Natural killer cell (primary cell): ENCODE data around the gene CCDC146. TPM values are rescaled to one million over a fixed set of nuclear protein-coding genes. Genes with fewer than 3 reads are reported as not detected.

ENCODE experiments used
- ATAC-seq, 3 donors: fragments of 150-1000 bp in 2 of 3; fragments of 200-7000 bp in 1 of 3; cut with Tn5 transposase; 1 replicate in 1 of 3; 2 replicates in 2 of 3; pipeline ENCODE4 v1.10.0; 2021; ENCODE audit warnings: mild to moderate bottlenecking in 2 of 3, moderate library complexity in 2 of 3
- DNase-seq, 2 donors: peaks; one replicate each; pipeline versions ENCODE4 v3.0.0 to v3.0.0-alpha.2; 2013 to 2021; ENCODE audit warnings: mixed read lengths in 1 of 2
- H3K27ac ChIP-seq: one replicate; pipeline ENCODE4 v1.5.1; 2013; ENCODE audit warnings: mild to moderate bottlenecking, low read length
- H3K27me3 ChIP-seq: one replicate; pipeline ENCODE4 v1.6.1; 2013; ENCODE audit warnings: low read length; ENCODE audit not compliant: control insufficient read depth, insufficient read depth
- H3K36me3 ChIP-seq: one replicate; pipeline ENCODE4 v1.6.1; 2013; ENCODE audit warnings: low read length; ENCODE audit not compliant: control insufficient read depth, insufficient read depth
- H3K4me1 ChIP-seq: one replicate; pipeline ENCODE4 v1.6.1; 2013; ENCODE audit warnings: low read length; ENCODE audit not compliant: control insufficient read depth, insufficient read depth
- H3K4me3 ChIP-seq: one replicate; pipeline ENCODE4 v1.5.1; 2013; ENCODE audit warnings: low read length
- H3K9me3 ChIP-seq: one replicate; pipeline ENCODE4 v1.6.1; 2013; ENCODE audit warnings: low read length; ENCODE audit not compliant: control insufficient read depth, insufficient read depth
- H3K27ac Mint-ChIP-seq, 2 donors: one replicate each; pipeline ENCODE4 v1.8.0; 2022; ENCODE audit warnings: mild to moderate bottlenecking in 2 of 2, mixed read lengths in 2 of 2, moderate library complexity in 1 of 2
- H3K27me3 Mint-ChIP-seq, 2 donors: one replicate each; pipeline ENCODE4 v1.8.0; 2022; ENCODE audit warnings: low read depth in 2 of 2, mixed read lengths in 2 of 2
- H3K36me3 Mint-ChIP-seq: one replicate; pipeline ENCODE4 v1.8.0; 2022; ENCODE audit warnings: mixed read lengths
- H3K4me1 Mint-ChIP-seq, 2 donors: one replicate each; pipeline ENCODE4 v1.8.0; 2022; ENCODE audit warnings: mixed read lengths in 2 of 2
- H3K4me3 Mint-ChIP-seq: one replicate; pipeline ENCODE4 v1.8.0; 2022; ENCODE audit warnings: mild to moderate bottlenecking, moderate library complexity, mixed read lengths
- H3K9me3 Mint-ChIP-seq, 2 donors: one replicate each; pipeline ENCODE4 v1.8.0; 2022; ENCODE audit warnings: mixed read lengths in 2 of 2
- WGBS: methylation state at CpG from one replicate; pipeline ENCODE4 v1.1.7; 2013; ENCODE audit warnings: missing lambda C conversion rate; ENCODE audit not compliant: insufficient coverage; 5-methylcytosine and 5-hydroxymethylcytosine counted together
- intact Hi-C: fragments of 100-400 bp; cut with micrococcal nuclease; formaldehyde crosslinking; loops from one replicate; pipeline ENCODE4 v1.14.2; 2022
- total RNA-seq, 4 donors: library from RNA; stranded (reverse); fragments of 120-200 nt in 1 of 4; gene quantifications; one replicate each; pipeline versions ENCODE4 v1.2.3 to v1.2.4, GENCODE V29; 2013 to 2022
- TF ChIP-seq, protein P1 (sequence below): fragments of 200-600 bp; IDR thresholded peaks from one replicate; pipeline ENCODE4 v1.8.0; 2022; ENCODE audit warnings: antibody characterized with exemption

Gene CCDC146
- total RNA-seq, 3 donors from 2014 or later (not counting 1 experiment from before 2014, with no cell fraction given), result 20.1 to 25.6 (median 24.0) TPM

DNA sequence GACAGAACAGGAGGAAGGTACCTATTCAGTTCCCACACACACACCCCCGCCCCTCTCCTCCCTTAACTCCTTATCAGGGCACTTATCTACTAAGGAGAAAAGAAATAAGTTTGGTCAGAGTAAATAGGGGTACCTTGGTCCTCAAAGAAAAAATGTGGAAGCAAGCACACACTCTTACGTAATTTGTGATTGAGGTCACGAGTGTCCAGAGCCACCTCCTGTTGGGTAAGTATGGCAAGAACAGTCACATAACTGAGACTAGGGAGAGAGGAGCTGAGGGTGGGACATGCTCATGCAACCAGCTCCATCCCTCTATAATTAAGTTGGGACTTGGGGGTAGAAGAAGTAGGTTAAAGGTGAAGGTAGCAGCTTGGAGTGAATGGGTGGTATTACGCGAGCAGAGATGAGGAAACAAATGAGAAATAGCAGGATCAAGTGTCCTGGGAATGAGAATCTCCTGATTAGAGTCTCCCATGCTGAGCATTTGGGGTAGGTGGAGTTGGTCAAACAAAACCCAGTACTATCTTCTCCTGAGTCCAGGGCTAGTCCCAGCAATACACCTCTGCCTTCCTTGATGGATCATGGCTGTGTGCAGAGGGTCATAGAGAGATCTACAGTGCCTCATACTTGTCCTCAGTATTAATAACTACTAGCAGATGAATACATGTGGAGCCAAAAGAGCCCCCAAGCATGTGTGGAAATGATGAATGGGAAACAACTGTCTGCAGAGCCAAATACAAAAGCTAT, 216.6 kb downstream of the CCDC146 start:
- no peak overlapping the region for H3K4me3 ChIP-seq
- intact Hi-C loops, result loop anchor here (10.0 kb wide), 1 partner anchor 94 kb away; no protein-coding TSS in a partner anchor
- ATAC-seq (peak in 1 of 3 donors; percentile 13), DNase-seq (no peak)
- H3K9me3 ChIP-seq, result no peaks in the 10 kb centered on the region
- H3K36me3 Mint-ChIP-seq, result no peaks in the 10 kb centered on the region
- H3K27ac Mint-ChIP-seq, result no peak overlapping the region
- peaks cover 34% of the 10 kb centered on the region for H3K4me1 ChIP-seq
- WGBS, result 68% methylated on average over 4 of the region's 5 CpGs
- TF ChIP-seq, protein P1, sequence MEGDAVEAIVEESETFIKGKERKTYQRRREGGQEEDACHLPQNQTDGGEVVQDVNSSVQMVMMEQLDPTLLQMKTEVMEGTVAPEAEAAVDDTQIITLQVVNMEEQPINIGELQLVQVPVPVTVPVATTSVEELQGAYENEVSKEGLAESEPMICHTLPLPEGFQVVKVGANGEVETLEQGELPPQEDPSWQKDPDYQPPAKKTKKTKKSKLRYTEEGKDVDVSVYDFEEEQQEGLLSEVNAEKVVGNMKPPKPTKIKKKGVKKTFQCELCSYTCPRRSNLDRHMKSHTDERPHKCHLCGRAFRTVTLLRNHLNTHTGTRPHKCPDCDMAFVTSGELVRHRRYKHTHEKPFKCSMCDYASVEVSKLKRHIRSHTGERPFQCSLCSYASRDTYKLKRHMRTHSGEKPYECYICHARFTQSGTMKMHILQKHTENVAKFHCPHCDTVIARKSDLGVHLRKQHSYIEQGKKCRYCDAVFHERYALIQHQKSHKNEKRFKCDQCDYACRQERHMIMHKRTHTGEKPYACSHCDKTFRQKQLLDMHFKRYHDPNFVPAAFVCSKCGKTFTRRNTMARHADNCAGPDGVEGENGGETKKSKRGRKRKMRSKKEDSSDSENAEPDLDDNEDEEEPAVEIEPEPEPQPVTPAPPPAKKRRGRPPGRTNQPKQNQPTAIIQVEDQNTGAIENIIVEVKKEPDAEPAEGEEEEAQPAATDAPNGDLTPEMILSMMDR, result no peak
- H3K4me3 Mint-ChIP-seq, result peak overlapping the region; percentile 17
- no peaks in the 10 kb centered on the region for H3K9me3 Mint-ChIP-seq
- H3K27ac ChIP-seq, result peak overlapping the region; percentile 47
- H3K36me3 ChIP-seq, result peaks cover 2% of the 10 kb centered on the region
- H3K4me1 Mint-ChIP-seq, result peaks cover 8 to 17% of the 10 kb centered on the region in 2 donors
- no peaks in the 10 kb centered on the region for H3K27me3 ChIP-seq
- H3K27me3 Mint-ChIP-seq, result no peaks in the 10 kb centered on the region

DNA sequence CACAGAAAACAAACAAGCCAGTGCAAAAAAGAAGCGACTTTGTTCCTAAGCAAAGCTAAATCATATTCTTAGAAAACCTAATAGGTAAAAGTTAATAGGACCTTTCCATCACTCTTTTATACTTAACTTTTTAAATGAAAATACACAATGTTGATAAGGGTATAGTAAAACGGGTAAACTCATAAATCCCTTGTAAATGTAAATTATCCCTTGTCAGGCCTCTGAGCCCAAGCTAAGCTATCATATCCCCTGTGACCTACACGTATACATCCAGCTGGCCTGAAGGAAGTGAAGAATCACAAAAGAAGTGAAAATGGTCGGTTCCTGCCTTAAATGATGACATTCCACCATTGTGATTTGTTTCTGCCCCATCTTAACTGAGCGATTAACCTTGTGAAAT, 217.3 kb downstream of the CCDC146 start:
- intact Hi-C loops, result loop anchor here (10.0 kb wide), 1 partner anchor 95 kb away; no protein-coding TSS in a partner anchor

More for the DNA sequence above, 217.3 kb downstream of the CCDC146 start:
- Histone ChIP-seq H3K27me3 (no peaks in the 10 kb centered on the region), H3K27ac (no peak overlapping the region), H3K36me3 (peaks cover 2% of the 10 kb centered on the region), H3K4me1 (peaks cover 28% of the 10 kb centered on the region), H3K4me3 (no peak overlapping the region), H3K9me3 (no peaks in the 10 kb centered on the region)
- Mint-ChIP-seq H3K36me3 (no peaks in the 10 kb centered on the region), H3K9me3 (no peaks in the 10 kb centered on the region), H3K4me3 (no peak overlapping the region), H3K4me1 (peaks cover 6 to 14% of the 10 kb centered on the region in 2 donors), H3K27ac (no peak overlapping the region), H3K27me3 (no peaks in the 10 kb centered on the region)
- ATAC-seq (no peak), DNase-seq (no peak)
- WGBS, result 93% methylated on average over 4 of the region's 5 CpGs
- TF ChIP-seq, protein P1, result no peak

Other genes starting within 250 kb of the CCDC146 start
- not detected for gene SPDYE17, start 90.3 kb upstream of the CCDC146 start, total RNA-seq
- 1 to 10 TPM in 2 of 3 donors, not detected in 1; 2.3 to 3.7 TPM for gene SPDYE18, start 60.1 kb upstream of the CCDC146 start, total RNA-seq
- 10 to 100 TPM; 38.4 to 51.5 (median 44.5) TPM for gene FGL2, start 77.2 kb downstream of the CCDC146 start, total RNA-seq